HEK293 (cell line): ENCODE data around the gene ARIH2.

Experiments used
- AEBP2 ChIP-seq: fragments of 450-650 bp; formaldehyde crosslinking; IDR thresholded peaks from 2 replicates; pipeline ENCODE4 v1.5.1; 2016; ENCODE audit warnings: missing biosample characterization, missing genetic modification characterization, borderline replicate concordance
- GLI2 ChIP-seq: fragments of 450-650 bp; formaldehyde crosslinking; IDR thresholded peaks from 2 replicates; pipeline ENCODE4; 2017; ENCODE audit warnings: missing biosample characterization, missing genetic modification characterization, low read depth, borderline replicate concordance
- GLIS2 ChIP-seq: fragments of 450-650 bp; formaldehyde crosslinking; IDR thresholded peaks from 2 replicates; pipeline ENCODE4 v1.5.1; 2016; ENCODE audit warnings: missing biosample characterization, missing genetic modification characterization
- KLF16 ChIP-seq: fragments of 450-650 bp; formaldehyde crosslinking; IDR thresholded peaks from 2 replicates; pipeline ENCODE4 v1.5.1; 2017; ENCODE audit warnings: missing biosample characterization, missing genetic modification characterization
- SP2 ChIP-seq: fragments of 450-650 bp; formaldehyde crosslinking; IDR thresholded peaks from 2 replicates; pipeline ENCODE4 v1.5.1; 2016; ENCODE audit warnings: missing biosample characterization, missing genetic modification characterization
- ZFHX2 ChIP-seq: fragments of 450-650 bp; formaldehyde crosslinking; conservative IDR thresholded peaks from 2 replicates; pipeline ENCODE4 v1.5.1; 2016; ENCODE audit warnings: missing biosample characterization, missing genetic modification characterization
- ZNF202 ChIP-seq: fragments of 450-650 bp; formaldehyde crosslinking; IDR thresholded peaks from 2 replicates; pipeline ENCODE4 v1.5.1; 2016; ENCODE audit warnings: missing biosample characterization, missing genetic modification characterization, borderline replicate concordance
- ZNF248 ChIP-seq: fragments of 450-650 bp; formaldehyde crosslinking; IDR thresholded peaks from 2 replicates; pipeline ENCODE4 v1.5.1; 2017; ENCODE audit warnings: missing biosample characterization, missing genetic modification characterization
- ZNF26 ChIP-seq: fragments of 450-650 bp; formaldehyde crosslinking; IDR thresholded peaks from 2 replicates; pipeline ENCODE4 v1.5.1; 2016; ENCODE audit warnings: missing biosample characterization, missing genetic modification characterization
- ZNF37A ChIP-seq: fragments of 450-650 bp; IDR thresholded peaks from 2 replicates; pipeline ENCODE4 v1.5.1; 2018; ENCODE audit warnings: missing biosample characterization, missing genetic modification characterization
- ZNF48 ChIP-seq: fragments of 450-650 bp; formaldehyde crosslinking; IDR thresholded peaks from 2 replicates; pipeline ENCODE4 v1.5.1; 2016; ENCODE audit warnings: missing biosample characterization, missing genetic modification characterization
- ZNF530 ChIP-seq: fragments of 450-650 bp; formaldehyde crosslinking; IDR thresholded peaks from 2 replicates; pipeline ENCODE4 v1.5.1; 2016; ENCODE audit warnings: low read depth, missing biosample characterization, missing genetic modification characterization
- ZNF561 ChIP-seq: fragments of 450-650 bp; IDR thresholded peaks from 2 replicates; pipeline ENCODE4 v1.5.1; 2018; ENCODE audit warnings: missing biosample characterization, missing genetic modification characterization, borderline replicate concordance
- ZNF600 ChIP-seq: fragments of 450-650 bp; formaldehyde crosslinking; IDR thresholded peaks from 2 replicates; pipeline ENCODE4 v1.5.1; 2016; ENCODE audit warnings: missing biosample characterization, missing genetic modification characterization
- ZNF621 ChIP-seq: fragments of 450-650 bp; formaldehyde crosslinking; IDR thresholded peaks from 2 replicates; pipeline ENCODE4 v1.5.1; 2017; ENCODE audit warnings: missing biosample characterization, missing genetic modification characterization
- ZNF623 ChIP-seq: fragments of 450-650 bp; formaldehyde crosslinking; IDR thresholded peaks from 2 replicates; pipeline ENCODE4 v1.5.1; 2016; ENCODE audit warnings: missing biosample characterization, missing genetic modification characterization
- ZNF792 ChIP-seq: fragments of 450-650 bp; formaldehyde crosslinking; IDR thresholded peaks from 2 replicates; pipeline ENCODE4 v1.5.1; 2016; ENCODE audit warnings: missing biosample characterization, missing genetic modification characterization
- ZXDB ChIP-seq: fragments of 450-650 bp; formaldehyde crosslinking; IDR thresholded peaks from 2 replicates; pipeline ENCODE4 v1.5.1; 2016; ENCODE audit warnings: missing biosample characterization, missing genetic modification characterization
- TF ChIP-seq, protein P1 (sequence below): fragments of 450-650 bp; formaldehyde crosslinking; IDR thresholded peaks from 2 replicates; pipeline ENCODE4 v1.5.0; 2017; ENCODE audit warnings: missing biosample characterization, missing genetic modification characterization, borderline replicate concordance
- TF ChIP-seq, protein P2 (sequence below): fragments of 450-650 bp; IDR thresholded peaks from 2 replicates; pipeline ENCODE4 v1.5.1; 2018; ENCODE audit warnings: missing biosample characterization, mild to moderate bottlenecking, missing genetic modification characterization
- TF ChIP-seq, protein P3 (sequence below): fragments of 450-650 bp; IDR thresholded peaks from 2 replicates; pipeline ENCODE4 v1.5.1; 2018; ENCODE audit warnings: missing biosample characterization, missing genetic modification characterization
- TF ChIP-seq, protein P4 (sequence below): fragments of 450-650 bp; formaldehyde crosslinking; IDR thresholded peaks from 2 replicates; pipeline ENCODE4 v1.5.1; 2016; ENCODE audit warnings: missing biosample characterization, missing genetic modification characterization, borderline replicate concordance

Gene ARIH2

DNA sequence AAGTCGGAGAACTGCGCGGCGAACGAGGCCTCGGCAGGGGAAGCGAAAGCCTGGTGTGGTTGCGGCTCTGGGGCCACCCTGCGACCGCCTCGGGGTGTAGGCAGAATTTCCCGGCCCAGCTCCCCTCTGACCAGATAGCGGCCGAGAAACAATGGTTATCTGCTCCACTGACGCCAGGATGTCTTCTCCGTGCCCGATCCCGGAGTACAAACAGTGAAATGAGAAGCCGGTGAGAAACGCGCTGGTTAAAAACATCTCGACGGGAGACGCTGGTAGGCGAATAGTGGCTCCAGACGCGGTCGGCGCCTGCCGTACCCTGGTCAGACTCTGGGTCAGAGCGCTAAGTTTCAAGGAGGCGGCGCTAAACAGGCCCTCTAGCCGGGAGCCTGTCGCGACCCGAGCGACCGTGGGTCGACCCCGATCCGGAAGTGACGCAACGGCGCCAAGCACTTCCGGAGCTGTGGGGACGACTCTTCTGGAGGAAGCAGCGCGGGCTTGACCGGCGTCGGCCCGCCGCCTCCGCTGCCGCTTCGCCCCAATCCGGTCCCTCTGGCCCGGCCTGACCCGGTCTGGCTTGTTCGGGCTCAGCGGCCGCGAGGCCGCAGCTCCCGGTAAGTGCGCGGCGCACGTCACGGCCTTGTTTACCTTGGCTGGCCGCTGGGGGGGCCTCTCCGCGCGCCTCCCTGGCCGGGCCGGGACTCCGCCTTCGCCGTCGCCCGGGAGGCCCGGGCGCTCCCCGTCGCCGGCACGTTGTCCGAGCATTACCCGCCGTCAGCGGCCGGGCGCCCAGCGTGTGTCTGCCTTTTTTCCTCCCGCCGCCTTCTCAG lies at the start of gene ARIH2 (continued):
- TF ChIP-seq, protein P1, sequence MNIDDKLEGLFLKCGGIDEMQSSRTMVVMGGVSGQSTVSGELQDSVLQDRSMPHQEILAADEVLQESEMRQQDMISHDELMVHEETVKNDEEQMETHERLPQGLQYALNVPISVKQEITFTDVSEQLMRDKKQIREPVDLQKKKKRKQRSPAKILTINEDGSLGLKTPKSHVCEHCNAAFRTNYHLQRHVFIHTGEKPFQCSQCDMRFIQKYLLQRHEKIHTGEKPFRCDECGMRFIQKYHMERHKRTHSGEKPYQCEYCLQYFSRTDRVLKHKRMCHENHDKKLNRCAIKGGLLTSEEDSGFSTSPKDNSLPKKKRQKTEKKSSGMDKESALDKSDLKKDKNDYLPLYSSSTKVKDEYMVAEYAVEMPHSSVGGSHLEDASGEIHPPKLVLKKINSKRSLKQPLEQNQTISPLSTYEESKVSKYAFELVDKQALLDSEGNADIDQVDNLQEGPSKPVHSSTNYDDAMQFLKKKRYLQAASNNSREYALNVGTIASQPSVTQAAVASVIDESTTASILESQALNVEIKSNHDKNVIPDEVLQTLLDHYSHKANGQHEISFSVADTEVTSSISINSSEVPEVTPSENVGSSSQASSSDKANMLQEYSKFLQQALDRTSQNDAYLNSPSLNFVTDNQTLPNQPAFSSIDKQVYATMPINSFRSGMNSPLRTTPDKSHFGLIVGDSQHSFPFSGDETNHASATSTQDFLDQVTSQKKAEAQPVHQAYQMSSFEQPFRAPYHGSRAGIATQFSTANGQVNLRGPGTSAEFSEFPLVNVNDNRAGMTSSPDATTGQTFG (tag by site-specific recombination): no peak
- TF ChIP-seq ZNF202 (tag by site-specific recombination) (no peak), GLI2 (tag by site-specific recombination) (no peak), ZNF248 (tag by site-specific recombination) (no peak), AEBP2 (tag by site-specific recombination) (no peak), GLIS2 (tag by site-specific recombination) (peak; percentile 37; the same call in 1 of the 2 replicates), ZNF621 (tag by site-specific recombination) (no peak), ZNF48 (tag by site-specific recombination) (no peak), ZFHX2 (tag by site-specific recombination) (peak; percentile 34), ZNF792 (tag by site-specific recombination) (no peak), SP2 (tag by site-specific recombination) (peak; percentile 82), ZNF37A (tag by site-specific recombination) (no peak), ZNF26 (tag by site-specific recombination) (no peak), ZXDB (tag by site-specific recombination) (peak; percentile 55), ZNF600 (peak; percentile 70; the same call in 1 of the 2 replicates), ZNF623 (tag by site-specific recombination) (no peak), ZNF530 (tag by site-specific recombination) (no peak), KLF16 (no peak; the same call in 1 of the 2 replicates), ZNF561 (peak; percentile 56; the same call in 1 of the 2 replicates)
- TF ChIP-seq, protein P2, sequence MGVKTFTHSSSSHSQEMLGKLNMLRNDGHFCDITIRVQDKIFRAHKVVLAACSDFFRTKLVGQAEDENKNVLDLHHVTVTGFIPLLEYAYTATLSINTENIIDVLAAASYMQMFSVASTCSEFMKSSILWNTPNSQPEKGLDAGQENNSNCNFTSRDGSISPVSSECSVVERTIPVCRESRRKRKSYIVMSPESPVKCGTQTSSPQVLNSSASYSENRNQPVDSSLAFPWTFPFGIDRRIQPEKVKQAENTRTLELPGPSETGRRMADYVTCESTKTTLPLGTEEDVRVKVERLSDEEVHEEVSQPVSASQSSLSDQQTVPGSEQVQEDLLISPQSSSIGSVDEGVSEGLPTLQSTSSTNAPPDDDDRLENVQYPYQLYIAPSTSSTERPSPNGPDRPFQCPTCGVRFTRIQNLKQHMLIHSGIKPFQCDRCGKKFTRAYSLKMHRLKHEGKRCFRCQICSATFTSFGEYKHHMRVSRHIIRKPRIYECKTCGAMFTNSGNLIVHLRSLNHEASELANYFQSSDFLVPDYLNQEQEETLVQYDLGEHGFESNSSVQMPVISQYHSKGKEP (tag by site-specific recombination): no peak
- TF ChIP-seq, protein P3, sequence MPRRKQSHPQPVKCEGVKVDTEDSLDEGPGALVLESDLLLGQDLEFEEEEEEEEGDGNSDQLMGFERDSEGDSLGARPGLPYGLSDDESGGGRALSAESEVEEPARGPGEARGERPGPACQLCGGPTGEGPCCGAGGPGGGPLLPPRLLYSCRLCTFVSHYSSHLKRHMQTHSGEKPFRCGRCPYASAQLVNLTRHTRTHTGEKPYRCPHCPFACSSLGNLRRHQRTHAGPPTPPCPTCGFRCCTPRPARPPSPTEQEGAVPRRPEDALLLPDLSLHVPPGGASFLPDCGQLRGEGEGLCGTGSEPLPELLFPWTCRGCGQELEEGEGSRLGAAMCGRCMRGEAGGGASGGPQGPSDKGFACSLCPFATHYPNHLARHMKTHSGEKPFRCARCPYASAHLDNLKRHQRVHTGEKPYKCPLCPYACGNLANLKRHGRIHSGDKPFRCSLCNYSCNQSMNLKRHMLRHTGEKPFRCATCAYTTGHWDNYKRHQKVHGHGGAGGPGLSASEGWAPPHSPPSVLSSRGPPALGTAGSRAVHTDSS (tag by site-specific recombination): no peak
- TF ChIP-seq, protein P4, sequence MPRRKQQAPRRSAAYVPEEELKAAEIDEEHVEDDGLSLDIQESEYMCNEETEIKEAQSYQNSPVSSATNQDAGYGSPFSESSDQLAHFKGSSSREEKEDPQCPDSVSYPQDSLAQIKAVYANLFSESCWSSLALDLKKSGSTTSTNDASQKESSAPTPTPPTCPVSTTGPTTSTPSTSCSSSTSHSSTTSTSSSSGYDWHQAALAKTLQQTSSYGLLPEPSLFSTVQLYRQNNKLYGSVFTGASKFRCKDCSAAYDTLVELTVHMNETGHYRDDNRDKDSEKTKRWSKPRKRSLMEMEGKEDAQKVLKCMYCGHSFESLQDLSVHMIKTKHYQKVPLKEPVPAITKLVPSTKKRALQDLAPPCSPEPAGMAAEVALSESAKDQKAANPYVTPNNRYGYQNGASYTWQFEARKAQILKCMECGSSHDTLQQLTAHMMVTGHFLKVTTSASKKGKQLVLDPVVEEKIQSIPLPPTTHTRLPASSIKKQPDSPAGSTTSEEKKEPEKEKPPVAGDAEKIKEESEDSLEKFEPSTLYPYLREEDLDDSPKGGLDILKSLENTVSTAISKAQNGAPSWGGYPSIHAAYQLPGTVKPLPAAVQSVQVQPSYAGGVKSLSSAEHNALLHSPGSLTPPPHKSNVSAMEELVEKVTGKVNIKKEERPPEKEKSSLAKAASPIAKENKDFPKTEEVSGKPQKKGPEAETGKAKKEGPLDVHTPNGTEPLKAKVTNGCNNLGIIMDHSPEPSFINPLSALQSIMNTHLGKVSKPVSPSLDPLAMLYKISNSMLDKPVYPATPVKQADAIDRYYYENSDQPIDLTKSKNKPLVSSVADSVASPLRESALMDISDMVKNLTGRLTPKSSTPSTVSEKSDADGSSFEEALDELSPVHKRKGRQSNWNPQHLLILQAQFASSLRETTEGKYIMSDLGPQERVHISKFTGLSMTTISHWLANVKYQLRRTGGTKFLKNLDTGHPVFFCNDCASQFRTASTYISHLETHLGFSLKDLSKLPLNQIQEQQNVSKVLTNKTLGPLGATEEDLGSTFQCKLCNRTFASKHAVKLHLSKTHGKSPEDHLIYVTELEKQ: no peak
